Activated gamma-delta T cell (primary cell): ENCODE results near the gene EXO1.
"Not testable (repeated sequence)": the region's sequence is repeated elsewhere in the genome, so short reads cannot be mapped to it uniquely, and the experiment has no call there.

Experiments
- DNase-seq: peaks from one replicate; lab custom pipeline; 2025; lab: John Stamatoyannopoulos, UW

Gene EXO1

DNA sequence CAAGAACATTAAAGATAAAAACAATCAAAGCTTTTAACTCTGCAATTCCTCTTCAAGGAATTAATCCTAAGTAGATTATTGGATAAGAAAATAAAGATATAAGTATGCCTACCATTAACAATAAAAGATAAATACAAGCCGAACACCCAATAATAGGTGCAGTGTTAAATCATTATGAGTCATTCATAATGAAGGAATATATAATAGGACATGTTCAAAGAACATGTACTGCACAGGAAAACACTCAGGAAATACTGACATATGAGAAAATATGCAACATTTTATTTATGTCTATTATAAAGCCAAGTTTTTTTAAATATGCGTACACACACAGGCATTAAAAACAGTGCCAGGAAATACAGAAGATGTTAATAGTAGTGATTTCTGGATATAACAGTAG, 11.1 kb upstream of the EXO1 start:
- no peak for DNase-seq

DNA sequence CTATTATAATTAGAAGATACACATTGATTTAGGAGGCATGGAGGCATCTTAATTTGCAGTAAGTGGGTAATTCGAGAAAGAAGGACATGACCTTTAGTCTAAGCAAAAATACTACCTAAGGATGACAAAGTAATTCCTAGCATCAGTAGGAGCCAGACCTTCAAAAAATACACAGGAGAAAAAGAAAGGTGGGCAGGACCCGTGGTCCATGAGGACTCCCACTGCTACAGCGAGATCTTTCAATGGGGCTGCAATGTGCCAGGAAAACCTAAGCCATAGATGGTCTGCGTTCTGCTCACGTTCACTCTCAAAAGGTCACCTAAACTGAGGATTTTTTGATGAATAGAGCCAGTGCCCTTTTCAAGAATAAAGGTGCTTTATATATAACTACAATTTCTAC, 10.6 kb upstream of the EXO1 start:
- DNase-seq = no peak

DNA sequence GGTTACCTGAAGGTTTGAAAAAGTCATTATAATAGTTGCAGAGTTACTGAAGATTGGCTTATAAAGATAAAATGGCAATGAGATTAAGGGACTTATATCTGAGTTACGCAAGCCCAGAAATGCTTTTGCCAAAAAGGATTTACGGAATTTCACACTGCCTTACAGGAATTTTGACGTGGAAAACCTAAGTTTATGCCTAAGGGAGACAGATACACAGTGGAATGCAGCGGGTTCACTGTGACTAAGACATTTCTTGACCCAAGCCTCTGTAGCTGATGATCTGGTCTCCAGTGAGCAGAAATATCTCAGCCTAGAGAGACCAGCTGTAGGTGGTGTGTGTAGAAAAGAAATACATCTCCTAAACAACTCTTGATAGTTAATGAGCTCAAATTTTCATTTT, 10.1 kb upstream of the EXO1 start:
- DNase-seq = no peak

GRCh38 chr1:241838897-241839296, 9.1 kb upstream of the EXO1 start:
- no peak for DNase-seq

- DNase-seq = no peak
These were observed 8.5 kb upstream of the EXO1 start for GRCh38 chr1:241839369-241839979.

GRCh38 chr1:241840164-241840563, 7.8 kb upstream of the EXO1 start:
- no peak for DNase-seq

DNA sequence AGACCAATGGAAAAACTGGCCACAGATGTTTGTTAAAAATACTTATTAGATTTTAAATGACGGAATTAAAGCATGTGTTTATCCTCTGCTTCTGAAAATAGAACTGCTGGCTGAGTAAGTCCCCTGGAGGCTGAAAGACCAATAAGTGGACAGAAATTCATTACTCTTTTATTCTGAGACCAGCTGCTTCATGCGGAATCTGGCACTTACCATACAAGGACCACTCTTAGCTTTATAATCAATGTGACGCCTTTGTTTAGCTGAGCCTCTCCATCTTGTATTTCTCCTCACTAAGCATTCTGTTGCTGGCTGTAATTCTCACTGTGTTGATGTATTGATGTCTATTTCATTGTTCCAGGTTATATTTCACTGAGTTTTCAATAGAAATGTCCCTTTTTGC, 6.3 kb upstream of the EXO1 start:
- no peak for DNase-seq

DNA sequence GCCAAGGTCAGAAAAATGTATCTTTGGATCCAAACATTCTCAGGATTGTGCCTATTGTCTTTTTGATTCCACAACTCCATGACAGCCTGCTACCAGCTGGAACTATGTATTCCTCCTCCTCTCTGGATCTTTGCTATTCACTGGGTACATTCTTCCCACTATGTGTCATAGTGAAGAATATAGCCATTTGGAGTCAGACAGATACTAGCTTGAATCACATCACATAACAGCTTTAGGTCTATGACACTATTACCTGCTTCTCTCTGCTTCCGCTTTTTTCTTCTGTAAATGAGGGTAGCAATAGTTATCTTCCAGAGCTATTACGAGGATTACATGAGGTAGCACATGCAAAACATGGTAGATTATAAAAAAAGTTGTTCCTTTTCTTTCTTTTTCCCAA, 5.4 kb upstream of the EXO1 start:
- no peak for DNase-seq

DNA sequence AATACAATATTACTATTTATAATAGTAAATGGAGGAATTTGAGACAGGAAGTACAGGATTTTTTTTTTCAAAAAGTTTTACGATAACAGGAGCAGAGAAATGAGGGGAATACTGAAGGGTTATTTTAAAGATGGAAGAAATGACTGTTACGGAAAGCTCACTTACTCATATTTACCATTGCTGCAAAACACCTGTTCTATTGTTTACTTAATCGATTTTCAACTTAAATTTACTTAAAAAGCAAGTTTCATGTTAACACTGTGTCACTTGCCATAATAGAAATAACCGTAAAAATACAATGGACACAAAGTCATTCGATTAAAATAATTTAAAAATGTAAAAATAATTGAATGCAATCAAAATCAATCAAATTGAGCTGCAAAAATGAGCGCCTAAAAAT, 3.4 kb upstream of the EXO1 start:
- DNase-seq = no peak

DNA sequence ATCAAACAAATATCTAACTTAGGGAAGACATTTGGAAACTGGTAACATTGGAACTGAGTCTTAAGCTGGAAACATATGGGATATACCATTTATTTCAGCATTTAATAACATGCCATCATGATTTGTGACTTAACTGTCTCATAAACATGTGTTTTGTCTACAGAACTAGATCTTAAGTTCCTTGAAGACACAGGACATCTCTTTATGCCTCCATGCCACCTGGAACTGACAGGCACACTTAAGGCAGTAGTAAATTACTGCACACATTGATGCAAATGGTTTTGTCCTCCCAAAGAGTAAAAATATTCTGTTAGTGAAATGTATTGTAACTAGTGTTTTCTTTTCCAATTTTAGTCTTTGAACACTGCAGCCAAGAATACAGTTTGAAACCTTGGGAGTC, 1.6 kb upstream of the EXO1 start:
- DNase-seq = no peak

GRCh38 chr1:241846862-241847539, 1.0 kb upstream of the EXO1 start:
- DNase-seq = no peak

- no peak for DNase-seq
These were observed 536 bp upstream of the EXO1 start for GRCh38 chr1:241847540-241847795.

GRCh38 chr1:241848686-241849344, 811 bp downstream of the EXO1 start:
- DNase-seq = no peak

GRCh38 chr1:241849345-241849695, 1.3 kb downstream of the EXO1 start:
- no peak for DNase-seq

DNA sequence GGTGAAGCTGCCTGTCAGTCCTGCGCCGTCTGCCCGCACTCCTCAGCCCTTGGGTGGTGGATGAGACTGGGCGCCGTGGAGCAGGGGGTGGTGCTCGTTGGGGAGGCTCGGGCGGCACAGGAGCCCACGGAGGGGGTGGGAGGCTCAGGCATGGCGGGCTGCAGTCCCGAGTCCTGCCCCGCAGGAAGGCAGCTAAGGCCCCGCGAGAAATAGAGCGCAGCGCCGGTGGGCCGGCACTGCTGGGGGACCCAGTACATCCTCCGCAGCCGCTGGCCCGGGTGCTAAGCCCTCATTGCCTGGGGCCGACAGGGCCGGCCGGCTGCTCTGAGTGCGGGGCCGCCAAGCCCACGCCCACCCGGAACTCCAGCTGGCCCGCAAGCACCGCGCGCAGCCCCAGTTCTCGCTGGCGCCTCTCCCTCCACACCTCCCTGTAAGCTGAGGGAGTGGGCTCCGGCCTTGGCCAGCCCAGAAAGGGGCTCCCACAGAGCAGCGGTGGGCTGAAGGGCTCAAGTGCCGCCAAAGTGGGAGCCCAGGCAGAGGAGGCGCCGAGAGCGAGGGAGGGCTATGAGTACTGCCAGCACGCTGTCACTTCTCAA, 7.6 kb downstream of the EXO1 start:
- DNase-seq = not testable (repeated sequence)

GRCh38 chr1:241857131-241857530, 9.1 kb downstream of the EXO1 start:
- DNase-seq = no peak

DNA sequence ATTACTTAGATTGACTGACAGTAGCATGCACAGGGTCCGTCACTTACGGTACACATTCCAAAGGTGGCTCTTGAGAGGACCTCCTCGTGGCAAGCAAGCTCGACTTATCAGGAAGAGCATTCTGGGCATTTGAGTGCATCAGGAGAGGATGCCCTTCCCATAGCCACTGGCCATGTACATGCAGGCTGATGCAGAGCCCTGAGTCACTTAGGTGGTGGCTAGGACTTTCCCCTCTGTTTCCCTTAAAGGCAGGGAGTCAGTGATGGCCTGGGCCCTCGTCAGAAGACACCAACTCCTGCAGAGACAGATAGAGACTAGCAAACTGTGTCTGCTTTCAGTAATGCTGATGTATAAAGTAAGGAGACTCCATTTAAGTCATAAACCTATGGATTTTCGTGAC, 12.9 kb downstream of the EXO1 start:
- no peak for DNase-seq

DNA sequence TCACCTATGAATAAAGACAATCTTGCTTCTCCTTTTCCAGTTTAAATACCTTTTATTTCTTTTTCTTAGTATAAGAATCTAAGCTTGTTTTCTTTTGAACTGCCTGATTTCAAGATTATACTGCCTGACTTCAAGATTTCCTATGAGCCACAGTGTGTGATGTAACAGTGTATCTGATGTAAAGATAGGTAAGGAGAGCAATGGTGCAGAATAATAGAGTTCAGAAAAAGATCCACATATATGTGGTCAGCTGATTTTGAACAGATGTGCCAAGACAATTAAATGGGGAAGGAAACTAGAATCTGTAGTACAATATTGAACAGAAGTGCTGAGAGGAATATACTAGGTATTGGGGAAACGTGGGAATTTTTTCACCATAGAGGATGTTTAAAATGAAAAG, 21.0 kb downstream of the EXO1 start:
- no peak for DNase-seq

- DNase-seq = no peak
These were observed 22.3 kb downstream of the EXO1 start for GRCh38 chr1:241870336-241870735.

DNA sequence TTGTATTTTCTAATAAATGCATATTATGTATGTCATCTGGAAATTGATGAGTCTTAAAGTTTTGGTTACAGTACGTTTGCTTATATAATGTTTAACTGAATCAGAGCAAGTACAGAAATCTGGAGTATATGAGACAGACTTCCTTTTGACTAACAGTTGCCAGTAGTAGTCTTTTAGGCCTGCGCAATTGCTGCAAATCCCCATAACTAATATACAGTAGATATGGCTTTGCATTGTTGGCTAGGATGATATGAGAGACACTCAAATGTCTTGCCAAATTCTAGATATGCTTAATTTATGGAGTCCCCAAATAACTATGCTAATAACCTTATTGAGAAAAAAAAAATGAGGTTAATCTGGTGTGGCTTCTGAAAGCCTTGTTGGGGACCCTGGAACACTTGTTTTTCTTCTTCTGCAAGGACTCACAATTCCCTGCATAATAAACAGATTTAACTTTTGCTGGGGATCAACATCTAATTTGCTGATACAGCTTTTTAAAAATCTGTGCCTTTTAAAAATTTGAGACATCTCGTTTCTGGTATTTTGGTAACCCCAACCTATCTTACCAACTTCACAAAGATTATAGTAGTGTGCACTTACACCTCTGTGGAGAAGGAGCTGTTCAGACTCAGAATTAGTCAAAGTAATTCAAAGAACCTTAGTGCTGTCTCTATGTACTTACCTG, 22.9 kb downstream of the EXO1 start:
- no peak for DNase-seq

DNA sequence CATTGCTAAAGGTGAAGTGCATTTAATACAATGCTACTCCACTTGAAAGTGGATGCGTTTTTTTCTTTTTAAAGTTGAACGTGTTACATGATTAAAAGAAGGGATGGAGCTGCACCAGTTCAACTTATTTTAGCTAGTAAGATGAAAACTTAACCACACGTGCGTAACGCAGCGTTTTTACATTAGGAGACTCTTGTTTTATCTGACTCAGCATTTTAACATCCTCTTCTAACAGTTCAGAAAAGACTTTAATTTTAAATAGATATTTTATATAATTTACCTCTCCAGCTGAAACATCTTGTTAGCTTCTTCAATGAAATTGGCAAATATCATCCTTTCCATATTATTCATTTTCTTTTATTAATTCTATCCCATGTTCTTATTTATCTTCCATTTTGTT, 33.4 kb downstream of the EXO1 start:
- no peak for DNase-seq

DNA sequence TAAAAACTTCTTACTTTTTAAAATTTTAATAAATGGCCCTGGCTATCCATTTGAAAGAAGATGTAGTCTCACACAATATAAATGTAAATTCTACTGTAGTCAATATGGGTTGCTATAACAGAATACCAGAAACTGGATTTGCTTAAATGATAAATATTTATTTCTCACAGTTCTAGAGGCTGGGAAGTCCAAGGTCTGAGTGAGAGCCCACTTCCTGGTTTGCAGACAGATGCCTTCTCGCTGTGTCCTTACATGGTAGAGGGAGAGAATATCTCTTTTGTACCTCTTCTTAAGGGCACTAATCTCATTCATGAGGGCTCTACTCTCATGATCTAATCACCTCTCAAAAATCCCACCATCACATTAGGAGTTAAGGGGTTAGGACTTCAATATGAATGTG, 35.2 kb downstream of the EXO1 start:
- no peak for DNase-seq

DNA sequence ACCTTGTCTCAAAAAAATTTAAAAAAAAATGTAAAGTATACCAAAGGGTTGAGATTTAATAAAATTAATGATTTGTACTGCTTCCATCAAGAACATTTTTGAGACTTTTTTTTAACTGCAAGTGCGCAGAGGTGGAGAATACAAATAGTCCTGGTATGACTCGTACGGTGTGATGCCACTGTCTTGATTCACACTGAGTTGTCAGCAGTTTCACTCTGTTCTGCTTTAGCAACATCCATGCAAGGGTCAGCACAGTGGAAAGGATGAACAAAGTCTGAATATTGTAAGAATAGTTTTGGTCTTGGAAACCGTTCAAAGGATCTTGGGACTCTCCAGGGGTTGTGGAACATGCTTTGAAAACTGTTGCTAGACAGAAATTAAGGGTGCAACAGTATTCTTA, 40.2 kb downstream of the EXO1 start:
- DNase-seq = no peak
